ENCODE data around the gene S100A12.
A peak's percentile ranks its signal among the peaks of the same experiment; 100 is the strongest.
"Not testable (repeated sequence)": the region's sequence is repeated elsewhere in the genome, so short reads cannot be mapped to it uniquely, and the experiment has no call there.

The S100A12 gene

DNA sequence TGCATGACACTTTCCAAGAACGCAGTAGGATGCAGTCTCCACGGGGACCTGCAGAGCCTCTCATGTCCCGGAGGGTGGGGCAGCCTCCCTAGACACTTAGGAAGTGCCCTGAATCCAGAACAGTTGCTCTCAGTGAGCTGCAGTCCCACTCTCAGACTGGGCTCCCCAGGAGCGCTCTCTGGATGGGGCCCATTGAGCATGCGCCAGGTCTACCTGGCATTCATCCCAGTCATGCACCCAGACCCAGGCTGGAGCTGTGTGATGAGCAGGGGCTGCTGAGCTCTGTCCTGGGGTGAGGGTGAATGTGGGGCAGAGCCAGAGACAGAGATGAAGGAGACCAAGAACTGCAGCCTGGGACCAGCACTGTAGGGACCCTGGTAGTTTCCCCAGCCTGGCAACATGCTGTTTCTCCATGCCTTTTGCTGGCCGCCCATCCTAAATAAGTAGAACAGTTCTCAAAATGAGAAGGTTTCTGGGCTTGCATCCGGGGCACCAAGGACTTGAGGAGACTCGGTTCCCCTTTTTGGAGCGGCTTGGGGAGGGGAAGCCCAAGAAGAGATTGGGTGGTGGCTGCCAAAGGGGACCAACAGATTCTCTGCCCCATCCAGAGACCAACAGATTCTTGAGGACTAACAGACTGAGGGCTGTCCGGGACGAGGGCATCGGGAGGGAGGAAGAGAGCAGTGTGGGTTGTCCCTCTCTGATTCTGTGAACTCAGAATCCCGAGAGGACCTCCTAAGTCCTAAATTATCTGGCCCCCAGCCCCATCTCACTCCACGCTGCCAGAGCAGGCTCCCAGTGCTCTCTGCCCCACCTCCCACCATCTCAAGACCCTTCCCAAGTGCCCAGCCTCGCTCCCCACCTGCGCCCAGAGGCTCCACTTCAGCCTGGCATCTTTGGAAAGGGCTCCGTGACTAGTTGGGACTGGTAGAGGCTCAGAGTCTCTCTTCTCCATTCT is 25.8 kb downstream of the S100A12 start:
- DNase-seq (ENCODE audit: low read depth), result no peak
- no peak overlapping the region for H3K4me3 ChIP-seq (ENCODE audit: low read depth, low read length)
- TF ChIP-seq, protein P1, sequence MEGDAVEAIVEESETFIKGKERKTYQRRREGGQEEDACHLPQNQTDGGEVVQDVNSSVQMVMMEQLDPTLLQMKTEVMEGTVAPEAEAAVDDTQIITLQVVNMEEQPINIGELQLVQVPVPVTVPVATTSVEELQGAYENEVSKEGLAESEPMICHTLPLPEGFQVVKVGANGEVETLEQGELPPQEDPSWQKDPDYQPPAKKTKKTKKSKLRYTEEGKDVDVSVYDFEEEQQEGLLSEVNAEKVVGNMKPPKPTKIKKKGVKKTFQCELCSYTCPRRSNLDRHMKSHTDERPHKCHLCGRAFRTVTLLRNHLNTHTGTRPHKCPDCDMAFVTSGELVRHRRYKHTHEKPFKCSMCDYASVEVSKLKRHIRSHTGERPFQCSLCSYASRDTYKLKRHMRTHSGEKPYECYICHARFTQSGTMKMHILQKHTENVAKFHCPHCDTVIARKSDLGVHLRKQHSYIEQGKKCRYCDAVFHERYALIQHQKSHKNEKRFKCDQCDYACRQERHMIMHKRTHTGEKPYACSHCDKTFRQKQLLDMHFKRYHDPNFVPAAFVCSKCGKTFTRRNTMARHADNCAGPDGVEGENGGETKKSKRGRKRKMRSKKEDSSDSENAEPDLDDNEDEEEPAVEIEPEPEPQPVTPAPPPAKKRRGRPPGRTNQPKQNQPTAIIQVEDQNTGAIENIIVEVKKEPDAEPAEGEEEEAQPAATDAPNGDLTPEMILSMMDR (IDR thresholded peaks at IDR 0.05; ENCODE audit: control insufficient read depth, extremely low read depth, insufficient read depth), result no peak

- DNase-seq (ENCODE audit: low read depth), result no peak
- TF ChIP-seq, protein P1 (IDR thresholded peaks at IDR 0.05; ENCODE audit: control insufficient read depth, extremely low read depth, insufficient read depth), result 0 out of 2 replicates have a peak, but pooled peaks have one; percentile 7
- H3K4me3 ChIP-seq (ENCODE audit: low read depth, low read length), result no peak within 1 kb of the TSS
Measured at GRCh38 chr1:153348511-153349362, 26.7 kb downstream of the S100A12 start, which contains the start of gene PGLYRP4. Gene PGLYRP4 (minus strand): TSS chr1:153348841. CDS start chr1:153347932, 909 bp downstream.

GRCh38 chr1:153347856-153348255 is 27.6 kb downstream of the S100A12 start:
- DNase-seq (ENCODE audit: low read depth), result no peak
- no peak overlapping the region for H3K4me3 ChIP-seq (ENCODE audit: low read depth, low read length)
- TF ChIP-seq, protein P1 (IDR thresholded peaks at IDR 0.05; ENCODE audit: control insufficient read depth, extremely low read depth, insufficient read depth), result no peak

- H3K4me3 ChIP-seq (ENCODE audit: low read depth, low read length); DNase-seq (ENCODE audit: low read depth): not testable (repeated sequence)
Measured at GRCh38 chr1:153347049-153347448, 28.4 kb downstream of the S100A12 start.

- no peak overlapping the region for H3K4me3 ChIP-seq (ENCODE audit: low read depth, low read length)
- TF ChIP-seq, protein P1 (IDR thresholded peaks at IDR 0.05; ENCODE audit: control insufficient read depth, extremely low read depth, insufficient read depth), result no peak
- no peak for DNase-seq (ENCODE audit: low read depth)
Measured at GRCh38 chr1:153346077-153346723, 29.2 kb downstream of the S100A12 start.

GRCh38 chr1:153345187-153346076 is 30.0 kb downstream of the S100A12 start:
- no peak for DNase-seq (ENCODE audit: low read depth)
- TF ChIP-seq, protein P1 (IDR thresholded peaks at IDR 0.05; ENCODE audit: control insufficient read depth, extremely low read depth, insufficient read depth), result no peak
- H3K4me3 ChIP-seq (ENCODE audit: low read depth, low read length), result no peak overlapping the region

Data from LNCaP clone FGC (cell line).